Left kidney (tissue), 2 donors: ENCODE measurements around the gene N4BP2. TPM values are rescaled to one million over a fixed set of nuclear protein-coding genes. Genes with fewer than 3 reads are reported as not detected.
"Not testable (repeated sequence)": the region's sequence is repeated elsewhere in the genome, so short reads cannot be mapped to it uniquely, and the experiment has no call there.

Experiments
- DNase-seq: peaks from one replicate; pipeline ENCODE4 v3.0.0-alpha.2; 2013
- polyA plus RNA-seq: library from polyadenylated mRNA; unstranded; fragments of 120-200 nt; gene quantifications from one replicate; pipeline ENCODE4 v1.2.1, GENCODE V29; 2013; ENCODE audit not compliant: insufficient read length

N4BP2 gene
- polyA plus RNA-seq, 1 donor: 30.9 TPM

DNA sequence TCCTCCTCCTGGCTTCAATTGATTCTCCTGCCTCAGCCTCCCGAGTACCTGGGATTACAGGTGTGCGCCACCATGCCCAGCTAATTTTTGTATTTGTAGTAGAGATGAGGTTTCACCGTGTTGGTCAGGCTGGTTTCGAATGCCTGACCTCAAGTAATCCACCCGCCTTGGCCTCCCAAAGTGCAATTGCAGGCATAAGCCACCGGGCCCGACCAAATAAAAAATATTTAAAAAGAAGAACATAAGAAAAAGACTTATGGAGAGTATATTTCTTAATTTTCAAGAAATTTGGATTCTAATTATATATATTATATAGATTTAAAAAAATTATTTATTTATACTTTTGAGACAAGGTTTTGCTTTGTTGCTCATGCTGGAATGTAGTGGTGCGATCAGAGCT lies 29.8 kb downstream of the N4BP2 start:
- DNase-seq: no peak

DNA sequence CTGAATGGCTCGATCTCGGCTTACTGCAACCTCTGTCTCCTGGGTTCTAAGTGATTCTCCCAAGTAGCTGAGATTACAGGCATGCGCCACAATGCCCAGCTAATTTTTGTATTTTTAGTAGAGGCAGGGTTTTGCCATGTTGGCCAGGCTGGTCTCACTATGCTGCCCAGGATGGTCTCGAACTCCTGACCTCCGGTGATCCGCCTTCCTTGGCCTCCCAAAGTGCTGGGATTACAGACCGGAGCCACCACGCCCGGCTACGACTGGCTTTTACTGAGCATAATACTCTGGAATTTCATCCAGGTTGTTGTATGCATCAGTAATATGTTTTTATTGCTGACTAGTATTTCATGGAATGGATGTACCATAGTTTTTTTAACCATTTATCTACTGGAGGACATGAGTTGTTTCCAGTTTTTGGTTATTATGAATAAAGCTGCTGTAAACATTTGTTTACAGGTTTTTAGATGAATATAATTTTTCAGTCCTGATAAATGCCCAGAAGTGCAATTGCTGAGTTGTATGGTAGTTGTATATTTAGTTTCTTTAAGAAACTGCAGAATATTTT lies 31.2 kb downstream of the N4BP2 start:
- no peak for DNase-seq

DNA sequence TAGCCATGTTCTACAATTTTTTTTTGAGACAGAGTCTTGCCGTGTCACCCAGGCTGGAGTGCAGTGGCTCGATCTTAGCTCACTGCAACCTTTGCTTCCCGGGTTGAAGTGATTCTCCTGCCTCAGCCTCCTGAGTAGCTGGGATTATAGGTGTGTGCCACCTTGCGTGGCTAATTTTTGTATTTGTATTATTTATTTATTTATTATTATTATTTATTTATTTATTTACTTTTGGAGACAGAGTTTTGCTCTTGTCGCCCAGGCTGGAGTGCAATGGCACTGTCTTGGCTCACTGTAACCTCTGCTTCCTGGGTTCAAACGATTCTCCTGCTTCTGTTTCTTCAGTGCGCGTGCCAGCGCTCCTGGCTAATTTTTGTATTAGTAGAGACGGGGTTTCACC lies 36.8 kb downstream of the N4BP2 start:
- not testable (repeated sequence) for DNase-seq

DNA sequence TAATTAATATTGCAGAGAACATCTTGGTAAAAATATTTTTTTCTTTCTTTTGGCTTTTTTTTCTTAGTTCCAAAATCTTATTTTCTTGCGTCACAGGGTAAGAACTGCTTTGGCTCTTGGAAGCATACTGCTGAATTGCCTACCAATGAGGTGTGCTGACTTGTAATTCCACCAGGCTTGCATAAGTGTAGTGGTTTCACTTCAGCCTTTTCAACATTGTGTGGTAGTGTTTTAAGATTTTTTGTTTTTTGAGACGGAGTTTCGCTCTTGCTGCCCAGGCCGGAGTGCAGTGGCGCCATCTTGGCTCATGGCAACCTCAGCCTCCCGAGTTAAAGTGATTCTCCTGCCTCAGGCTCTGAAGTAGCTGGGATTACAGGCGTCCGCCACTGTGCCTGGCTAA lies 42.4 kb downstream of the N4BP2 start:
- DNase-seq: no peak

DNA sequence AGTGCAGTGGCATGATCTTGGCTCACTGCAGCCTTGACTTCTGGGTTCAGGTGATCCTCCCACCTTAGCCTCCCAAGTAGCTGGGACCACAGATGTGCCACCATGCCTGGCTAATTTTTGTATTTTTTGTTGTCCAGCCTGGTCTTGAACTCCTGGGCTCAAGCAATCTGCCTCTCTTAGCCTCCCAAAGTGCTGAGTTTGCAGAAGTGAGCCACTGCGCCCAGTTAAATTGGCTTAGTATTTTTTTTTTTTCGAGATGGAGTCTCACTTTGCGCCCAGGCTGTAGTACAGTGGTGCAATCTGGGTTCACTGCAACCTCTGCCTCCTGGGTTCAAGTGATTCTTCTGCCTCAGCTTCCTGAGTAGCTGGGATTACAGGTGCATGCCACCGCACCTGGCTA lies 50.5 kb downstream of the N4BP2 start:
- not testable (repeated sequence) for DNase-seq

DNA sequence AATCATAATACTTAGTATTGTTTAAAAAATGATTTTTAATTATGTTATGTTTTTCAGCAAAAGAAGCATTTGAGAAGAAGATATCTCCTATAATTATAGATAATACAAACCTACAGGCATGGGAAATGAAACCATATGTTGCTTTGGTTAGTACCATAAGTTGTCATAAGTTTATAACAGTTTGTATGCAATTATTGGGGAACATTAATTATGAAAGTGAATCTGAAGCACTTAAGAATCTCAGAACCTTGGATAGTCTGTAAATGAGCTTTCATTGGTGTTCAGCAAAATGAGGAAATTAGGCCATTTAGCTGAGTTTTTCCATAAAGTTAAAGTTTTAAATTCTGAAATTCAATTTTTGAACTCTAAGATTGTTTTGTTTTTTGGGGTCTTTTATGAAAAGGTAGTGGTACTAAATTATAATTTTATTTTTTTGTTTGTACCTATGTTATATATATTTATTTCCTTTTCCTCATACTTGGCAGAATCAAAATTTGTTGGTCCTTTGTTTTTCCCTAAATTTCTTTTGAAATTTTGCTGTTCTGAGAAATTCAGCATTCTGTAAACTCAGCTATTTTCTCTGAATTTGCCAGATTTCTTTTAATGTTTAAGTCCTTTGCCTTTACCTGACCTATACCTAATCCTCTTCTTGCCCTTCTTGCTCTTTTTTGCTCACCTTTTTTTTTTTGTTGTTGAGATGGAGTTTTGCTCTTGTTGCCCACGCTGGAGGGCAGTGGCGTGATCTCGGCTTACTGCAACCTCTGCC lies 55.6 kb downstream of the N4BP2 start:
- no peak for DNase-seq

DNA sequence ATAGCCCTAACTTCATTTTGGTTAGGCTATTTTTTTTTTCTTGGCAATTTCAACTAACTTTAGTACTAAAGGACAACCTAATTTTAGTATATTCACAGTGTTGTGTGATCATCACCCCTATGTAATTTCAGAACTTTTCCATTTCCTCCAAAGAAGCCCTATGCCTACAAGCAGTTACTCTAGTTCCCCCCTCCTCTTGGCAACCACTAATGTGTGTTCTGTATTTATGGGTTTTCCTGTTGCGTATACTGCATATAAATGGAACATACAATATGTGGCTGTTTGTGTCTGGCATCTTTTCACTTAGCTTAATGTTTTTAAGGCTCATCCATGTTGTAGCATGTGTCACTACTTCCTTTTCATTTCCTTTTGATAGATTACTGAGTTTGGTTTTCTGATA lies 57.6 kb downstream of the N4BP2 start:
- DNase-seq: no peak

DNA sequence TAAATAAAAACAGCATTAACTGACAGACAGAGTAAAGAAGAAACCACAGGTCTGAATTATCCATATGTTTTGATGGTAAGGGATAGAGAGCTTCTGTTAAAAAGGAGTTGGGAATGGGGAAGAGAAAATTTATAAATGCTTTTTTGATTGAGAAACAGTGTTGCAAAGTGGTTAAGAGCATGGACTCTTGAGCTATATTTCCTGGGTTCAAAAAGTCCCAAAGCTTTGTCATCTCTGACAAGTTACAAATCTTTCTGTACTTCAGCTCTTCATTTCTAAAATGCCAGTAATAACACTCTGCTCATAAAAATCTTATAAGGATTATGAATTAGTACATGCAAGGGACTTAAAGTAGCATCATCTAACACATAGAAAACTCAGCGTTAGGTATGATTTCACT lies 62.2 kb downstream of the N4BP2 start:
- no peak for DNase-seq

DNA sequence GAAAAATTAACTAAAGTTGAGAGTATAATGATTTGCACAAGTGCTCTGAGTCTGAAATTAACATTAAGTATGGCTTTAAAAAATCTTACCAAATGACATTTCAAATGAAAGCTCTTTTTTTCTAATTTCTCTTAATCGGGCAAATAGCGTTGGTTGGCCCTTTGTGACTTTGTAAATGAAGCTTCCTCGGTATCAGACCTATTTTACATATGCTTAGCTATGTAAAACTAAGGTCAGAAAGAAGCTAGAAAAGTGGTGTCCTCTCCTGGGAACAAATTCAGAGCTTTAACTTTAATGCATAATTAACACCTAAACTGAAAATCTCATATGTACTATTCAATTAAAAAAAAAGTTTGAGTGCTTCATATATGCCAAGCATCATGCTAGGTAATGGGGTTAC lies 62.7 kb downstream of the N4BP2 start:
- no peak for DNase-seq

DNA sequence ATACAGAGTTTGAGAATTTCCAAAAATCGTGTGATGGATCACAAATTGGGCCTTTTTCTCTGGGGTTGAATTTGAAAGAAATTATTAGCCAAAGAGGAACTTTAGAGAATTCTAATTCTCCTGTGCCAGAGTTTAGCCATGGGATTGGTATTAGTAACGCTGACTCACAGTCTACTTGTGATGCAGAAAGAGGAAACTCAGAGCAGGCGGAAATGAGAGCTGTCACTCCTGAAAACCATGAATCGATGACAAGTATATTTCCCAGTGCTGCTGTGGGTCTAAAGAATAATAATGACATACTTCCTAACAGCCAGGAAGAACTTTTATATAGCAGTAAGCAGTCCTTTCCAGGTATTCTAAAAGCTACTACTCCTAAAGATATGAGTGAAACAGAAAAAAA lies 64.9 kb downstream of the N4BP2 start:
- no peak for DNase-seq

DNA sequence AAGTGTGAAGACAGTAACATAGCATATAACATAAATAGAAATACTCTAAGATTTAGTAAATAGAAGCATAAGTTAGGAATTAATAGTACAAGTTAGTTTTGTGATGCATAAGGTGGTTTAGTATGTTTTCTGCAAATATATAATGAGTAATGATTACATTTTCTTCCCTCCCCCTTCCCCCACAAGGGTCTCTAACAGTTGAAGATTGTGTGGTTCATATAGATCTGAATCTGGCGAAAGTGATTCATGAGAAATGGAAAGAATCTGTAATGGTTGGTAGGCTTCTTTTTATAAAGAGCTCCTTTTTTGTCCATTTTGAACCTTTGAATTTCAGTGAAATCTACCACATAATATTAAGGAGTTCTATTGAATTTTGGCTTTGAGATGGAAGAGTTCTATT lies 66.3 kb downstream of the N4BP2 start:
- DNase-seq: no peak

DNA sequence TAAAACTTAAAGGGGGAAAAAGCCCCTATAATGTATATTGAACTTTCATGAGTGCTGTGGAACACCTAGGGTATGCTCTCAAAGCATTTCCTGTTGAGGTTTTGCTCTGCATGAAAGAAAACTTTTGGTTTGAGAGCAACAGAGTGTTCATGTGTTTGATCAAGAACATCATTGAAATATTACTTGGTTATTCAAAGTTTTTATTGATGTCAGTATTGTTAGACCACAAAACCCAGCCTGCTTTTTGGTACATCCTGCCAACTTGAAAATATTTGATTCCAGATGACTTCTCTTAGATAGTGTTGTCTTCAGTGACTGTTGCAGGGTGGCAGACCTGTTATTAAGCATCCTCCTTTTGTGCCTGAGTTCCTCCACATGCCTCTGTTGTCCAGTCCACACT lies 68.0 kb downstream of the N4BP2 start:
- no peak for DNase-seq

DNA sequence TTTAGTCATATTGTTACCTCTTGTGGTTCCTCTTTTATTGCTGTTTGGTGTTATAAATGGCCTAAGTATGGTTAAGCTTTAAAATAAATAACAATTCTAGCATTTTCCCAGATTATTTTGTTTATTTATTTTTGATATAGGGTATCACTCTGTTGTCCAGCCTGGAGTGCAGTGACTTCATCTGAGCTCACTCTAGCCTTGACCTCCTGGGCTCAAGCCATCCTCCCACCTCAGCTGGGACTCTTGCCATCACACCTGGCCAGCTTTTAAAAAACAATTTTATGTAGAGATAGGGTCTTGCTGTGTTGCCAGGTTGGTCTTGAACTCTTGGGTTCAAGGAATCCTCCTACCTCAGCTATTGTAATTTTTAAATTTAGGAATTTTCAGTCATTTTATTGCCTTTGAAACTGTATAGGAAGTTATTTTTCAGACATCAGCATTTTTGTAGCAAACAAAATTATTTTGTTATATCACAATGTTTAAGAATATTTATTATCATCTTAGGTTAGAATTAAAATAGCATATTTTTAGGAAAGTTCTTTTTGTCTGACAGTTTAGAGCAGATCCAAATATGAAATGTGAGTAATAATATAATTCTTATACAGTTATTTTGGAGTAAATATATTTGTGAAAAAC lies 73.9 kb downstream of the N4BP2 start:
- no peak for DNase-seq

DNA sequence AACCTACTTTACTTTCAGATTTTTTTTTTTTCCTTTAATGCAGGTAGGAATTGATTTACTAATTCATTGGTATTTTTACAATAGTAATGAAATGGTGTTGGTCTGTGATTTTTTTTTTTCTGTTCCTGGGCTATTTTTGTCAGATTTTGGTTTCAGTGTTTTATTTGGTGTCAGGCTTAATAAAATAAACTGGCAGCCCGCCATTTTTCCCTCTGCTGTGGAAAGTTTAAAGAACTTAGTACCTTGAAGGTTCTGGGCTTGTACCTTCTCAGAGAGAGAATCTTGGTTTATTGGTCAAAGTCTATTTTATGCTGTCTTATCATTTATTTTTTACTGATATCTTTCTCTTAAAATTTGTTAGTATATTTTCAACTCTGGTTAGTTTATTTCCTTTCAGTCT lies 76.2 kb downstream of the N4BP2 start:
- DNase-seq: no peak

DNA sequence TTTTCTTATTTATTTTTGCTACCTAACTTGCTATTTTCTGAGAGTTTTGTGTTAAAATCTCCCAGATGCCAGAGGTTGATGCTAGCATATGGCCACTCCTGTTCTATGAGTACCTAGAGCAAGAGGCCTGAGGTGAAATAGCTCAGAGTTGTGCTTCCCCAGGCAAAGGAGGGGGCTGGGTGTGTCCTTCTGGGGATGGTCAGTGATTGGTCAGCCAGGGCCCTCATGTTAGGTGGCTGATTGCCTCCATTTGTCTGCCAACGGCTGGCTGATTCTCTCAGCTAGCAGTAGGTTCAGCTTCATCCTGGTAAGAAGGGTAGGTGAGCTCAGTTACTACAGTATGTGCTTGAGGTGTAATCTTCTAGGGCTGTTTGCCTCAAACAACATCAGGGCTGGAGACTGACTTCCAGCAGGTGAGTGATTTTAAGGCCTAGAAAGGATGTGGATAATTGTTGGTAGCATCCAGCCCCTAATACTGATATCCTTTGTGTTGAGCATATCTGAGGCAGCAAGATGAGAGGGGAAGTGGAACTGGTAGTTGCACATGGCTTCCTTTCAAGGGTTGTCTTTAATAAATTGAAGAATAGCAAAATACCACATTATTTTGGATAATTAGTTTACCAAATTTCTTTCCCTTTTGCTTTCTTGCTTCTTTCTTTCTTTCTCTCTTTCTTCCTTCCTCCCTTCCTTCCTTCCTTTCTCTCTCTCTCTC lies 77.7 kb downstream of the N4BP2 start:
- no peak for DNase-seq

DNA sequence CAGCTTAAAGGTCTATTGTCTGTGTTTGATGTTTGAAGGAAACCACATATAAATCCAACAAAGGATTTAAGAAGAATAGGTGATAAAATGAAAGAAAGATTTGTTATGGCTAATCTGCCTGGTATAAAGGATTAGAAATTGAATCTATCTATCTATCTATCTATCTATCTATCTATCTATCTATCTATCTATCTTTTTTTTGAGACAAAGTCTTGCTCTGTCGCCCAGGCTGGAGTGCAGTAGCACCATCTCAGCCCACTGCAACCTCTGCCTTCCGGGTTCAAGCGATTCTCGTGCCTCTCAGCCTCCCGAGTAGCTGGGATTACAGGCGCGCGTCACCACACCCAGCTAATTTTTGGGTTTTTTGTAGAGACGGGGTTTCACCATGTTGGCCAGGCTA lies 79.6 kb downstream of the N4BP2 start:
- not testable (repeated sequence) for DNase-seq

DNA sequence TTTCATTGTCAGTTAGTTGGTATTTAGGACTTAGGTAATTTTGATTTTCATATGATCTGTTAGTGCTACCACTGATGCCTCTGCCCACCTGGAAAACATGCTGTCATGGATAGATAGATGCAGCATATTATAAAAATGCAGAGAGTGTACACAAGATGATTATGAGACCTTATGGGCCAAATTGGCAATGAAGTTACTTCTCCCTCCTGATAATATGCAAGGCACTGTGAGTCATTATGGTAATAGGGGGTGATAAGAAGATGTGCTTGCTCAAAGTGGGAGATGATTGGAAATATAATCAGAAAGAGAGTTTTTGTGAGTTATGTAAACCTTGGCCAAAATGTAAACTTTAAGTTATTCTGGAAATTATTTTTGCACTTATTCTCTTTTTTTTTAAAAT lies 83.5 kb downstream of the N4BP2 start:
- DNase-seq: no peak

DNA sequence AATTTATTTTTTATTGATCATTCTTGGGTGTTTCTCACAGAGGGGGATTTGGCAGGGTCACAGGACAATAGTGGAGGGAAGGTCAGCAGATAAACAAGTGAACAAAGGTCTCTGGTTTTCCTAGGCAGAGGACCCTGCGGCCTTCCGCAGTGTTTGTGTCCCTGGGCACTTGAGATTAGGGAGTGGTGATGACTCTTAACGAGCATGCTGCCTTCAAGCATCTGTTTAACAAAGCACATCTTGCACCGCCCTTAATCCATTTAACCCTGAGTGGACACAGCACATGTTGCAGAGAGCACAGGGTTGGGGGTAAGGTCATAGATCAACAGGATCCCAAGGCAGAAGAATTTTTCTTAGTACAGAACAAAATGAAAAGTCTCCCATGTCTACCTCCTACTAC lies 83.9 kb downstream of the N4BP2 start:
- DNase-seq: not testable (repeated sequence)

DNA sequence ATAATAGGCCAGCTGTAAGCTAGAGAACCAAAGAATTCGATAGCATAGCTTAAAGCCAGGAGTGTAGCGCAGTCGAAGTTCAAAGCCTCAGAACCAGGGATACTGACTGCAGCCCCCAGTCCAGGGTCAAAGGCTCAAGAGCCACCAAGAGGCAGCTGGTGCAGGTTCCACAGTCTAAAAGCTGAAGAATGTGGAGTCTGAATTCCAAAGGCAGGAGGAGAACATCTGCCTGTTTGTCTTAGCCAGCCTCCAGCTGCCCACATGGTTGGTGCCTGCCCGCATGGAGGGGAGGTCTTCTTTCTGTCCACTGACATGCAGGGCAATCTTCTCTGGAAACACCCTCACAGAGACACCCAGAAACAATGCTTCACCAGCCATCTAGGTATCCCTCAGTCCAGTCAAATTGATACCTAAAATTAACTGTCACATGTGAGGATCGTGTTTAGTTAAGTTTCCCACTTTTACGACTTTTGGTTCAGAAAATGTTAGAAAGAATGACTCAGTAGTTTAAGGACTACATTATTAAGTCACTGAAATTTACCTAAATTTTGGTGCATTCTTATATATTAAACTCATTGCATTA lies 87.4 kb downstream of the N4BP2 start:
- no peak for DNase-seq

DNA sequence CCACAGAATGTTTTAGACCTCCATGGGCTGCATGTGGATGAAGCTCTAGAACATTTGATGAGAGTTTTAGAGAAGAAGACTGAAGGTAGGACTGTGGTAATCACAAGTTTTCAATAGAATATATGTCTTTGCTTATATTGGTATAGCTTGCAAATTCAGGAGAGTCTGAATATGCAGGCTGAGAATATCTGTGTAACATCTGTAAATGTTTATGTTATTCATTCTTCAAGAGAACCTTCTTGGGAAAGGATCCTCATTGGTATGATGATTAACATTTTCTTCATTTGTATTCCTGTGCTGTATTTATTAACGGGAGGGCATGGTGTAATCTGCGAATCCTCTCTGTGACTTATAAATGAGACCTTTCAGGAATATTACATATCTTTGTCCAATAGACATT lies 88.1 kb downstream of the N4BP2 start:
- no peak for DNase-seq

DNA sequence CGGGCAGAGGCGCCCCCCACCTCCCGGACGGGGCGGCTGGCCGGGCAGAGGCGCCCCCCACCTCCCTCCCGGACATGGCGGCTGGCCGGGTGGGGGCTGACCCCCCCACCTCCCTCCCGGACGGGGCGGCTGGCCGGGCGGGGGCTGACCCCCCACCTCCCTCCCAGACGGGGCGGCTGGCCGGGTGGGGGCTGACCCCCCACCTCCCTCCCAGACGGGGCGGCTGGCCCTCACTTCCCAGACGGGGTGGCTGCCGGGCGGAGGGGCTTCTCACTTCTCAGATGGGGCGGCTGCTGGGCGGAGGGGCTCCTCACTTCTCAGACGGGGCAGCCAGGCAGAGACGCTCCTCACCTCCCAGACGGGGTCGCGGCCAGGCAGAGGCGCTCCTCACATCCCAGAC lies 90.8 kb downstream of the N4BP2 start:
- DNase-seq: not testable (repeated sequence)

DNA sequence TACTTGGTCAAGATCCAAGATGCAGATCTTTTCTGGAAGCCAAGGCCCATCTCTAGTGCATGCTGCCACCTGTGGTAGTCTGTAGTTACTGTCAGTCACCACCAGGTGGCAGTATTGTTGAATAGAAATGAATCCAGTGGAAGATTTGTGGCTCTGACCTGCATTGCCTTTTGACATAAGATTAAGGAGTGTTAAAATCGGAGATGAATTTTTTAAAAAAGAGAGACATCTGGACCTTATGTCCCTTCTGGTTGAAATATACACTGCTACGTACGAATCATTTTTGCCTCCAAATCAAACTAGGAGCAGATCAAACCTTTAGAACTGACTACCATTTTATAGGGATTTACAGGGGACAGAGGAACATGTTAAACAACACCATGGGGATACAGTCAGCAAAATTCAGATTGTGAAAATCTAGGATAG lies 93.3 kb downstream of the N4BP2 start:
- peak; percentile 49 for DNase-seq

DNA sequence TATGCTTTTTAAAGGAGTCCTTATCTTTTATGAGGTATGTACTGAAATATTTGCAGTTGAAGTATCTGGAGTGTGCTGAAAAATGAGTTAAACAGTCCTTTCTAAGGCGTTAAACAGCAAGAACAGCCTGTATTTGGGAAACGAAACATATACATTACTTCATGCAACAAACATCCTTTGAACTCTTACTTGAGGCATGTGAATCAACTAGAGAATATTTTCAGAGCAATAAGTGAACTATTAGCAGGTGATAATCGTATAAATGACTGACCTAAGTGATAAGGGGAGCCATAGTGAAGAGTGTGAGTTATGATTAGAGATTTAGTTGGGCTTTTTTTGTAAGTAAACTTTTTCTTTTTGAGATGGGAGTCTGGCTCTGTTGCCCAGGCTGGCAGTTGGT lies 94.3 kb downstream of the N4BP2 start:
- DNase-seq: no peak
